Lower lobe of right lung (tissue), 2 donors: ENCODE measurements around the gene OR12D1. TPM values are rescaled to one million over a fixed set of nuclear protein-coding genes. Genes with fewer than 3 reads are reported as not detected.

Experiments used
- ATAC-seq, 2 donors: fragments of 200-7000 bp; cut with Tn5 transposase; one replicate each; pipeline ENCODE4 v1.9.1; 2020 to 2022; ENCODE audit warnings: mild to moderate bottlenecking in 2 of 2, moderate library complexity in 2 of 2
- DNase-seq: peaks from one replicate; pipeline ENCODE4 v3.0.0-alpha.2; 2020
- H3K27ac ChIP-seq: fragments of 200-600 bp; one replicate; pipeline ENCODE4 v1.8.0; 2022
- H3K27me3 ChIP-seq: fragments of 200-600 bp; one replicate; pipeline ENCODE4 v1.8.0; 2022; ENCODE audit warnings: low read depth
- H3K36me3 ChIP-seq: fragments of 200-600 bp; one replicate; pipeline ENCODE4 v1.8.0; 2022; ENCODE audit warnings: mild to moderate bottlenecking
- H3K4me1 ChIP-seq: fragments of 200-600 bp; one replicate; pipeline ENCODE4 v1.8.0; 2022
- H3K4me3 ChIP-seq: fragments of 200-600 bp; one replicate; pipeline ENCODE4 v1.8.0; 2022; ENCODE audit warnings: mild to moderate bottlenecking
- H3K9me3 ChIP-seq: fragments of 200-600 bp; one replicate; pipeline ENCODE4 v1.8.0; 2022
- CTCF ChIP-seq: fragments of 200-600 bp; IDR thresholded peaks from one replicate; pipeline ENCODE4 v1.8.0; 2022; ENCODE audit warnings: antibody characterized with exemption, mild to moderate bottlenecking
- intact Hi-C: fragments of 100-400 bp; cut with DNase I; formaldehyde crosslinking; loops from one replicate; pipeline ENCODE4 v1.11.0; 2022
- total RNA-seq: library from RNA; stranded (reverse); fragmentation: NEBNext Ultra II Directional; extraction: Animal tissue kit (Norgen Biotek cat#: 25700); gene quantifications from one replicate; pipeline ENCODE4 v1.2.1, GENCODE V29; 2021
- donor health status: DM: no; HTN: yes; CAD: no; lungs with severe emphysema.

Gene OR12D1
- total RNA-seq, 1 donor from 2014 or later: not detected

- intact Hi-C loops: no loop called here
- no peak for TF ChIP-seq CTCF
- no peaks in the 10 kb centered on the region for H3K27me3 ChIP-seq
- no peak for DNase-seq
- H3K27ac ChIP-seq: no peak overlapping the region
- ATAC-seq: no peak
- no peaks in the 10 kb centered on the region for H3K4me1 ChIP-seq
- H3K4me3 ChIP-seq: no peak overlapping the region
- H3K36me3 ChIP-seq: no peaks in the 10 kb centered on the region
- no peaks in the 10 kb centered on the region for H3K9me3 ChIP-seq
Measured at GRCh38 chr6:29465801-29466200, 51.1 kb downstream of the OR12D1 start.

- Histone ChIP-seq H3K27ac (no peak overlapping the region), H3K4me1 (no peaks in the 10 kb centered on the region), H3K36me3 (no peaks in the 10 kb centered on the region), H3K4me3 (no peak overlapping the region), H3K9me3 (no peaks in the 10 kb centered on the region), H3K27me3 (no peaks in the 10 kb centered on the region)
- TF ChIP-seq CTCF: no peak
- DNase-seq (no peak), ATAC-seq (no peak)
- intact Hi-C loops: no loop called here
Measured at GRCh38 chr6:29466241-29466640, 51.5 kb downstream of the OR12D1 start.

Other genes starting within 250 kb of the OR12D1 start
- gene OR2J2, start 244.0 kb upstream of the OR12D1 start, total RNA-seq: not detected
- not detected for gene OR14J1, start 113.2 kb upstream of the OR12D1 start, total RNA-seq
- not detected for gene OR5V1, start 46.1 kb upstream of the OR12D1 start, total RNA-seq
- not detected for gene OR12D3, start 39.6 kb upstream of the OR12D1 start, total RNA-seq
- gene OR12D2, start 19.3 kb upstream of the OR12D1 start, total RNA-seq: not detected
- not detected for gene OR10C1, start 24.4 kb downstream of the OR12D1 start, total RNA-seq
- not detected for gene OR11A1, start 42.1 kb downstream of the OR12D1 start, total RNA-seq
- gene OR2H1, start 42.2 kb downstream of the OR12D1 start, total RNA-seq: not detected
- 0.50 TPM for gene MAS1L, start 73.0 kb downstream of the OR12D1 start, total RNA-seq
- 1.9 TPM for gene UBD, start 144.8 kb downstream of the OR12D1 start, total RNA-seq
- gene OR2H2, start 170.2 kb downstream of the OR12D1 start, total RNA-seq: not detected
- 38.5 TPM for gene GABBR1, start 218.3 kb downstream of the OR12D1 start, total RNA-seq
- not detected for gene MOG, start 242.2 kb downstream of the OR12D1 start, total RNA-seq